DMS 273 (cell line): ENCODE data around the gene NFIX.

Experiments used
- DNase-seq: peaks from one replicate; lab custom pipeline; 2025; ENCODE audit not compliant: unreplicated experiment; lab: John Stamatoyannopoulos, UW

NFIX gene

GRCh38 chr19:13006431-13007281 lies 11.4 kb downstream of the NFIX start:
- DNase-seq = peak; percentile 90

GRCh38 chr19:13007292-13008045 lies 12.2 kb downstream of the NFIX start:
- DNase-seq = peak; percentile 84

- DNase-seq = peak; percentile 69
These were observed 13.9 kb downstream of the NFIX start for GRCh38 chr19:13008926-13009787.

- DNase-seq = peak; percentile 60
These were observed 15.0 kb downstream of the NFIX start for GRCh38 chr19:13010038-13010991.

- DNase-seq = no peak
These were observed 15.8 kb downstream of the NFIX start for GRCh38 chr19:13010992-13011652.

- DNase-seq = no peak
These were observed 16.5 kb downstream of the NFIX start for GRCh38 chr19:13011653-13012389.

GRCh38 chr19:13012390-13012689 lies 17.1 kb downstream of the NFIX start:
- DNase-seq = no peak

- DNase-seq = no peak
These were observed 17.7 kb downstream of the NFIX start for GRCh38 chr19:13012690-13013608.

- no peak for DNase-seq
These were observed 18.4 kb downstream of the NFIX start for GRCh38 chr19:13013649-13014048.

- DNase-seq = no peak
These were observed 19.0 kb downstream of the NFIX start for GRCh38 chr19:13014101-13014920.

GRCh38 chr19:13014921-13015280 lies 19.6 kb downstream of the NFIX start:
- no peak for DNase-seq

GRCh38 chr19:13015361-13016223 lies 20.3 kb downstream of the NFIX start:
- peak; percentile 41 for DNase-seq

- no peak for DNase-seq
These were observed 21.0 kb downstream of the NFIX start for GRCh38 chr19:13016245-13016627.

GRCh38 chr19:13016628-13017305 lies 21.5 kb downstream of the NFIX start:
- DNase-seq = no peak

- no peak for DNase-seq
These were observed 22.2 kb downstream of the NFIX start for GRCh38 chr19:13017306-13018034.
